NCI-H2196 (cell line): ENCODE measurements around the gene ZP1.

ENCODE experiments used
- DNase-seq: peaks from one replicate; lab custom pipeline; 2025; ENCODE audit not compliant: unreplicated experiment; lab: John Stamatoyannopoulos, UW

ZP1 gene

GRCh38 chr11:60921777-60922335 lies 54.5 kb downstream of the ZP1 start:
- DNase-seq: no peak

GRCh38 chr11:60922906-60923305 lies 55.6 kb downstream of the ZP1 start:
- no peak for DNase-seq

- DNase-seq: no peak
Measured at GRCh38 chr11:60923326-60923725, 56.0 kb downstream of the ZP1 start.

GRCh38 chr11:60923800-60924109 lies 56.4 kb downstream of the ZP1 start:
- no peak for DNase-seq

GRCh38 chr11:60924110-60924905 lies 57.0 kb downstream of the ZP1 start, which contains the start of gene TMEM132A:
Gene TMEM132A, plus strand, starts transcription at chr11:60924460. Its CDS starts 174 bp downstream, at chr11:60924634.
- peak; percentile 73 for DNase-seq
